HG03025 (cell line): ENCODE measurements around the gene ERC2.
"Not testable (repeated sequence)": the region's sequence is repeated elsewhere in the genome, so short reads cannot be mapped to it uniquely, and the experiment has no call there.

Experiments
- ATAC-seq: cut with Tn5 transposase; IDR thresholded peaks from one replicate; pipeline ENCODE4 v1.9.1; 2021; ENCODE audit warnings: mild to moderate bottlenecking, moderate library complexity; ENCODE audit not compliant: unreplicated experiment, low FRiP score

ERC2 gene

GRCh38 chr3:56042326-56042951, 425.8 kb downstream of the ERC2 start:
- no peak for ATAC-seq

GRCh38 chr3:56025326-56025725, 442.9 kb downstream of the ERC2 start:
- no peak for ATAC-seq

GRCh38 chr3:56023546-56023945, 444.7 kb downstream of the ERC2 start:
- ATAC-seq, result no peak

GRCh38 chr3:56022619-56023018, 445.6 kb downstream of the ERC2 start:
- ATAC-seq, result no peak

GRCh38 chr3:56019490-56020146, 448.6 kb downstream of the ERC2 start:
- ATAC-seq, result no peak

- not testable (repeated sequence) for ATAC-seq
These were observed 452.9 kb downstream of the ERC2 start for GRCh38 chr3:56015374-56015773.

GRCh38 chr3:56012721-56013120, 455.5 kb downstream of the ERC2 start:
- ATAC-seq, result no peak

GRCh38 chr3:56005196-56005805, 463.0 kb downstream of the ERC2 start:
- no peak for ATAC-seq

- no peak for ATAC-seq
These were observed 465.1 kb downstream of the ERC2 start for GRCh38 chr3:56003129-56003528.

GRCh38 chr3:56001991-56002390, 466.3 kb downstream of the ERC2 start:
- no peak for ATAC-seq

- ATAC-seq, result no peak
These were observed 466.7 kb downstream of the ERC2 start for GRCh38 chr3:56001537-56001936.

GRCh38 chr3:55989366-55989765, 478.9 kb downstream of the ERC2 start:
- no peak for ATAC-seq

- no peak for ATAC-seq
These were observed 479.4 kb downstream of the ERC2 start for GRCh38 chr3:55988905-55989304.

GRCh38 chr3:55984626-55985025, 483.6 kb downstream of the ERC2 start:
- ATAC-seq, result no peak

GRCh38 chr3:55978953-55979352, 489.3 kb downstream of the ERC2 start:
- ATAC-seq, result no peak

GRCh38 chr3:55974421-55975165, 493.7 kb downstream of the ERC2 start:
- ATAC-seq, result no peak

- no peak for ATAC-seq
These were observed 498.6 kb downstream of the ERC2 start for GRCh38 chr3:55969634-55970033.

GRCh38 chr3:55968331-55968730, 499.9 kb downstream of the ERC2 start:
- ATAC-seq, result no peak

GRCh38 chr3:55966566-55966965, 501.7 kb downstream of the ERC2 start:
- ATAC-seq, result no peak

GRCh38 chr3:55965776-55966175, 502.5 kb downstream of the ERC2 start:
- no peak for ATAC-seq

- ATAC-seq, result no peak
These were observed 503.7 kb downstream of the ERC2 start for GRCh38 chr3:55964491-55964985.
